ENCODE measurements around the gene BUB1B. TPM values are rescaled to one million over a fixed set of nuclear protein-coding genes. Genes with fewer than 3 reads are reported as not detected.
"Not testable (repeated sequence)": the region's sequence is repeated elsewhere in the genome, so short reads cannot be mapped to it uniquely, and the experiment has no call there.

Gene BUB1B, protein sequence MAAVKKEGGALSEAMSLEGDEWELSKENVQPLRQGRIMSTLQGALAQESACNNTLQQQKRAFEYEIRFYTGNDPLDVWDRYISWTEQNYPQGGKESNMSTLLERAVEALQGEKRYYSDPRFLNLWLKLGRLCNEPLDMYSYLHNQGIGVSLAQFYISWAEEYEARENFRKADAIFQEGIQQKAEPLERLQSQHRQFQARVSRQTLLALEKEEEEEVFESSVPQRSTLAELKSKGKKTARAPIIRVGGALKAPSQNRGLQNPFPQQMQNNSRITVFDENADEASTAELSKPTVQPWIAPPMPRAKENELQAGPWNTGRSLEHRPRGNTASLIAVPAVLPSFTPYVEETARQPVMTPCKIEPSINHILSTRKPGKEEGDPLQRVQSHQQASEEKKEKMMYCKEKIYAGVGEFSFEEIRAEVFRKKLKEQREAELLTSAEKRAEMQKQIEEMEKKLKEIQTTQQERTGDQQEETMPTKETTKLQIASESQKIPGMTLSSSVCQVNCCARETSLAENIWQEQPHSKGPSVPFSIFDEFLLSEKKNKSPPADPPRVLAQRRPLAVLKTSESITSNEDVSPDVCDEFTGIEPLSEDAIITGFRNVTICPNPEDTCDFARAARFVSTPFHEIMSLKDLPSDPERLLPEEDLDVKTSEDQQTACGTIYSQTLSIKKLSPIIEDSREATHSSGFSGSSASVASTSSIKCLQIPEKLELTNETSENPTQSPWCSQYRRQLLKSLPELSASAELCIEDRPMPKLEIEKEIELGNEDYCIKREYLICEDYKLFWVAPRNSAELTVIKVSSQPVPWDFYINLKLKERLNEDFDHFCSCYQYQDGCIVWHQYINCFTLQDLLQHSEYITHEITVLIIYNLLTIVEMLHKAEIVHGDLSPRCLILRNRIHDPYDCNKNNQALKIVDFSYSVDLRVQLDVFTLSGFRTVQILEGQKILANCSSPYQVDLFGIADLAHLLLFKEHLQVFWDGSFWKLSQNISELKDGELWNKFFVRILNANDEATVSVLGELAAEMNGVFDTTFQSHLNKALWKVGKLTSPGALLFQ
- total RNA-seq, result 10 to 100 TPM in 1 of 4 donors, 1 to 10 TPM in 3; 4.1 to 22.3 (median 7.4) TPM

DNA sequence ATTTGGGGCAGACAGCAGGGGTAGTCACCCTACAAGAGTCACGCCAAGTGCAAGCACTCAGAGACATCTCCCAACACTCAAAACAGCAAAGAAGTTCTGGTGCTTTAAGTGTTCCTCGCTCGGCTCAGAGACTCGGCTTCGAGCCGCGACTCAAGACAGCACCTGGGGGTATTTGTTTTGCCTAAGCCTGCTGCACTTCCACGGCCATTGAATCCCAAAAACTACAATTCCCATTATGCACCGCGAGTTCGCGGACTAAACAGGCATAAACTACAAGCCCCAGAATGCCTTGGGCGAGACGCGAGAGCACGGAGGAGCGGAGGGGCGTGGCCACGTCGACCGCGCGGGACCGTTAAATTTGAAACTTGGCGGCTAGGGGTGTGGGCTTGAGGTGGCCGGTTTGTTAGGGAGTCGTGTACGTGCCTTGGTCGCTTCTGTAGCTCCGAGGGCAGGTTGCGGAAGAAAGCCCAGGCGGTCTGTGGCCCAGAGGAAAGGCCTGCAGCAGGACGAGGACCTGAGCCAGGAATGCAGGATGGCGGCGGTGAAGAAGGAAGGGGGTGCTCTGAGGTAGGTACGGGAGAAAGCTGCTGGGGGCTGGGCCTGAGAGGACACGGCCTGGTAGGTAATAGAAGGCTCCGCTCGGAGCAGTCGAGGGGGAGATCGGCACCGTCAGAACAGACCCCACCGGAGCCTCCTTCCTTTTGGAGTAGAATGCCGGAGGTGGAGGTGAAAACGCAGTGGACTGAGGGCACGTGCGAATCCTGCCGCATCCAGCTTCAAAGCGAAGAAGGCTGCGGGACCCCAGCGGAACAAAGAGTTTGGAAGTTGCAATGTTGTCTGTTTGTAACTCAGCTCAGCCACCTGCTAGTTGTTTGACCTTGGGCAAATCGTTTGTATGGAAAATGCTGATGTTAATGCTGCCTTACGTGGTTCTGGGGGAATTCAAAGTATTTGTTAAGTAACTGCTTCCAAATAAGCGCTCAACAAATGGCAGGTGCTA is at the start of gene BUB1B:
BUB1B (plus strand) TSS at position 381 of the 1,000 bp plus-strand sequence; CDS start at position 533, 152 bp downstream.
- Histone ChIP-seq H3K27ac (peak within 1 kb of the TSS in 3 of 4 donors; percentile 2 to 49 (median 46)), H3K9me3 (no peaks in the 10 kb centered on the region), H3K27me3 (no peaks in the 10 kb centered on the region), H3K4me3 (peak within 1 kb of the TSS; percentile 55 to 78 (median 70)), H3K36me3 (no peaks in the 10 kb centered on the region), H3K4me1 (peaks cover 7 to 30% (median 10%) of the 10 kb centered on the region in 3 donors)
- intact Hi-C loops (cut with DNase I), result no loop called here
- TF ChIP-seq POLR2A (IDR thresholded peaks at IDR 0.05) (peak in 1 of 4 donors; percentile 23), CTCF (IDR thresholded peaks at IDR 0.05) (peak in 1 of 6 experiments; percentile 22)
- peak; percentile 60 for DNase-seq
- WGBS, 2 donors, result 2 to 3% methylated on average over 52 to 53 of the region's 54 CpGs

- 71 to 92% methylated on average over 2 of the region's 2 CpGs for WGBS, 2 donors
- intact Hi-C loops (cut with DNase I), result no loop called here
- TF ChIP-seq POLR2A (IDR thresholded peaks at IDR 0.05) (no peak), CTCF (IDR thresholded peaks at IDR 0.05) (no peak)
Observed at GRCh38 chr15:40111888-40112287, 49.0 kb upstream of the BUB1B start.

GRCh38 chr15:40112789-40113188 is 48.1 kb upstream of the BUB1B start:
- intact Hi-C loops (cut with DNase I), result no loop called here
- H3K27me3 ChIP-seq, result peaks cover 0 to 9% (median 0%) of the 10 kb centered on the region in 4 donors
- no peak for TF ChIP-seq CTCF (IDR thresholded peaks at IDR 0.05)
- no peak for TF ChIP-seq POLR2A (IDR thresholded peaks at IDR 0.05)
- H3K4me1 ChIP-seq, result peaks cover 5 to 24% (median 6%) of the 10 kb centered on the region in 3 donors
- no peak overlapping the region for H3K27ac ChIP-seq
- DNase-seq, result no peak
- 67 to 80% methylated on average over 14 to 17 of the region's 24 CpGs for WGBS, 2 donors
- no peaks in the 10 kb centered on the region for H3K9me3 ChIP-seq
- H3K36me3 ChIP-seq, result no peaks in the 10 kb centered on the region
- no peak overlapping the region for H3K4me3 ChIP-seq

More at GRCh38 chr15:40111888-40112287, 49.0 kb upstream of the BUB1B start:
- Histone ChIP-seq H3K27ac (no peak overlapping the region), H3K4me1 (peaks cover 14 to 33% (median 15%) of the 10 kb centered on the region in 3 donors), H3K36me3 (no peaks in the 10 kb centered on the region), H3K9me3 (no peaks in the 10 kb centered on the region), H3K4me3 (no peak overlapping the region), H3K27me3 (peaks cover 0 to 5% (median 0%) of the 10 kb centered on the region in 4 donors)
- DNase-seq, result no peak

DNA sequence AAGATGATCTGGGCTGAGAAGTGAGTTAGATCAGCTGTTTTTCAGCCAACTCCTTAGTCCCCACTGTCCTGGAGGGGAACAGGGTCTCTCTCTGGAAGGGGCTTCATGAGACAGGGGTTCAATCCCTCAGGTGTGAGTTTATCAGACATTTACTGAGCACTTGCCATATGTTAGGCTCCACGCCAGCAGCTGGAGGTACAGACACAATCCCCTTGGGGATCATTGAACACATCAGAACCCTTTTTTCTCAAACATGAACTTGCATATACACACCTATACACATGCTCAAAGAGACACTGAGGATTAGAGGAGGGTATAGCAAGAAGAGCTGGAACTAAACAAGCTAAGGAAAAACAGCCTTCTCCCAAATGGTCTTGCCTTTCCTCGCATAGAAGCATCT is 46.7 kb upstream of the BUB1B start:
- no peaks in the 10 kb centered on the region for H3K9me3 ChIP-seq
- peaks cover 0 to 9% (median 0%) of the 10 kb centered on the region in 4 donors for H3K27me3 ChIP-seq
- intact Hi-C loops (cut with DNase I), result no loop called here
- H3K4me1 ChIP-seq, result peaks cover 0 to 14% (median under 1%) of the 10 kb centered on the region in 3 donors
- H3K36me3 ChIP-seq, result no peaks in the 10 kb centered on the region
- no peak overlapping the region for H3K27ac ChIP-seq
- 82 to 83% methylated on average over 1 to 2 of the region's 2 CpGs for WGBS, 2 donors
- TF ChIP-seq POLR2A (IDR thresholded peaks at IDR 0.05) (no peak), CTCF (IDR thresholded peaks at IDR 0.05) (no peak)
- H3K4me3 ChIP-seq, result no peak overlapping the region
- DNase-seq, result no peak

DNA sequence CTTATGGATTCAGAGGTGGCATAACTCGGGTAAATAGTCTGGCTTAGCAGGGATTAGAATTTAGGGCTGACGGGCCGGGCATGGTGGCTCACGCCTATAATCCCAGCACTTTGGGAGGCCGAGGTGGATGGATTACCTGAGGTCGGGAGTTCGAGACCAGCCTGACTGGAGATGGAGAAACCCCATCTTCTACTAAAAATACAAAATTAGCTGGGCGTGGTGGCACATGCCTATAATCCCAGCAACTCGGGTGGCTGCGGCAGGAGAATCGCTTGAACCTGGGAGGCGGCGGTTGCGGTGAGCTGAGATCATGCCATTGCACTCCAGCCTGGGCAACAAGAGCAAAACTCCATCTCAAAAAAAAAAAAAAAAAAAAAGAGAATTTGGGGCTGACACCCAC is 45.8 kb upstream of the BUB1B start:
- DNase-seq; H3K27me3 ChIP-seq; H3K4me1 ChIP-seq; H3K4me3 ChIP-seq; H3K9me3 ChIP-seq; H3K27ac ChIP-seq; H3K36me3 ChIP-seq; intact Hi-C loops (cut with DNase I): not testable (repeated sequence)
- WGBS, 2 donors, result 85 to 86% methylated on average over 12 to 14 of the region's 14 CpGs
